Muscle of leg (tissue), 11 donors: Measurements from ENCODE around the gene FAM234A. TPM values are rescaled to one million over a fixed set of nuclear protein-coding genes. Genes with fewer than 3 reads are reported as not detected.
A peak's percentile ranks its signal among the peaks of the same experiment; 100 is the strongest.
"Not testable (repeated sequence)": the region's sequence is repeated elsewhere in the genome, so short reads cannot be mapped to it uniquely, and the experiment has no call there.

Experiments used
- DNase-seq: peaks from one replicate; pipeline ENCODE4 v3.0.0; 2013
- H3K27ac ChIP-seq: one replicate; pipeline ENCODE4 v1.5.1; 2013; ENCODE audit warnings: mild to moderate bottlenecking, low read length, control low read depth
- H3K27me3 ChIP-seq: one replicate; pipeline ENCODE4 v1.6.1; 2013; ENCODE audit warnings: low read length; ENCODE audit not compliant: control insufficient read depth, insufficient read depth
- H3K36me3 ChIP-seq: one replicate; pipeline ENCODE4 v1.6.1; 2013; ENCODE audit warnings: low read length; ENCODE audit not compliant: control insufficient read depth, insufficient read depth
- H3K4me1 ChIP-seq: one replicate; pipeline ENCODE4 v1.6.1; 2013; ENCODE audit warnings: low read length; ENCODE audit not compliant: control insufficient read depth, insufficient read depth
- H3K4me3 ChIP-seq: one replicate; pipeline ENCODE4 v1.5.1; 2013; ENCODE audit warnings: low read length, control low read depth
- H3K9me3 ChIP-seq: replicated peaks from 2 replicates; pipeline ENCODE4 v1.6.1; 2013; ENCODE audit warnings: low read depth, low read length; ENCODE audit not compliant: control insufficient read depth
- WGBS: methylation state at CpG from one replicate; pipeline ENCODE4 v1.1.5; 2013; ENCODE audit warnings: missing lambda C conversion rate; ENCODE audit not compliant: insufficient coverage; 5-methylcytosine and 5-hydroxymethylcytosine counted together
- polyA plus RNA-seq, 8 donors: library from polyadenylated mRNA; unstranded; fragments of 120-200 nt; gene quantifications; one replicate each; pipeline versions ENCODE4 v1.2.1 to v1.2.3, GENCODE V29; 2013; ENCODE audit warnings: inconsistent platforms in 1 of 8, low replicate concordance in 1 of 8; ENCODE audit not compliant: insufficient read length in 8 of 8, insufficient read depth in 1 of 8
- total RNA-seq: library from RNA; stranded (reverse); fragments of 120-200 nt; gene quantifications from one replicate; pipeline ENCODE4 v1.2.4, GENCODE V29; 2013

FAM234A gene
- total and polyA plus RNA-seq, 9 donors = 26.9 to 49.5 (median 43.0) TPM

DNA sequence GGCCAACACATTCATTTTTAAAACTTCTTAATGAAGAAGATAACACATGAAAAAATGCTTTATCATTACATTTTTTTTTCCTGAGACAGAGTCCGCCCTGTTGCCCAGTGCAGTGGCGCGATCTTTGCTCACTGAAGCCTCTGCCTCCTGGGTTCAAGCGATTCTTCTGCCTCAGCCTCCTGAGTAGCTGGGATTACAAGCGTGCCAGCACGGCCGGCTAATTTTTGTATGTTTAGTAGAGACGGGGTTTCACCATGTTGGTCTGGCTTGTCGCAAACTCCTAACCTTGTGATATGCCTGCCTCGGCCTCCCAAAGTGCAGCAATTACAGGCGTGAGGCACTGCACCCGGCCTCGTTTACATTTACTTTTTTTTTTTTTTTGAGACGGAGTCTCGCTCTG is 41.2 kb upstream of the FAM234A start:
- Histone ChIP-seq H3K27ac (no peak overlapping the region), H3K36me3 (peaks cover 86% of the 10 kb centered on the region)
- 94% methylated on average over 8 of the region's 15 CpGs for WGBS

DNA sequence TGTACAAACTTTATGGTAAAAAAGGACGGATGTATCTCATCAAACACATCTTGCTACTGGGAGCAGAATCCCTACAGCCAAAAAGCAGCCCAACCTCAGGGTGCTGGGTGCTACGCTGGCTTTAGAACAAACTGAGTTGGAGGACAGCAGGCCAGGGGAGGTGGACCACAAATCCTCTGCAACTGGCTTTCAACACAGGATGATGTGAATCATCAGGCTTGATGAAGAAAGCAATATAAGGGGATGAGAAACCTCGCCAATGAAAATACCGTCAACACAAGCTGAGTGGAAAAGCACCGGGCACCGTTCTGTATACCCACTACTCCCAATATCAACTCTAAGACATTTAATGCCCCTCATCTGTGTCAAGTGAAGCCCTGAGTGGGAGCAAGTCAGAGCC is 40.1 kb upstream of the FAM234A start:
- peaks cover 85% of the 10 kb centered on the region for H3K36me3 ChIP-seq
- 83% methylated on average over 1 of the region's 6 CpGs for WGBS
- no peaks in the 10 kb centered on the region for H3K9me3 ChIP-seq

More for the DNA sequence above, 41.2 kb upstream of the FAM234A start:
- Histone ChIP-seq H3K4me1 (no peaks in the 10 kb centered on the region), H3K27me3 (no peaks in the 10 kb centered on the region), H3K4me3 (no peak overlapping the region), H3K9me3 (no peaks in the 10 kb centered on the region)
- DNase-seq = no peak

DNA sequence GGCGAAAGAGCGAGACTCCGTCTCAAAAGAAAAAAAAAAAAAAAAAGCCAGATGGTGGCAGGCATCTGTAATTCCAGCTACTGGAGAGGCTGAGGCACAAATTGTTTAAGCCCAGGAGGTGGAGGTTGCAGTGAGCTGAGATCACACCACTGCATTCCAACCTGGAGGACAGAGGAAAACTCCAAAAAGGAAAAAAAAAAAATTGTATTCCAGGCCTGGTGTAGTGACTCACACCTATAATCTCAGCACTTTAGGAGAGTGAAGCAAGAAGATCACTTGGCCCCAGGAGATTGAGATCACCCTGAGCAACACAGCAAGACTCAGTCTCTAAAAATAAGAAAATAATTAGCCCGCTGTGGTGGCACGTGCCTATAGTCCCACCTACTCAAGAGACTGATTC is 34.2 kb upstream of the FAM234A start:
- no peak overlapping the region for H3K27ac ChIP-seq
- no peaks in the 10 kb centered on the region for H3K9me3 ChIP-seq
- H3K27me3 ChIP-seq = no peaks in the 10 kb centered on the region
- peaks cover 67% of the 10 kb centered on the region for H3K36me3 ChIP-seq
- no peak overlapping the region for H3K4me3 ChIP-seq
- no peak for DNase-seq
- WGBS = 100% methylated on average over 3 of the region's 5 CpGs
- H3K4me1 ChIP-seq = no peaks in the 10 kb centered on the region

More for the DNA sequence above, 40.1 kb upstream of the FAM234A start:
- no peaks in the 10 kb centered on the region for H3K27me3 ChIP-seq
- no peak overlapping the region for H3K27ac ChIP-seq
- no peak for DNase-seq
- no peaks in the 10 kb centered on the region for H3K4me1 ChIP-seq
- H3K4me3 ChIP-seq = no peak overlapping the region

DNA sequence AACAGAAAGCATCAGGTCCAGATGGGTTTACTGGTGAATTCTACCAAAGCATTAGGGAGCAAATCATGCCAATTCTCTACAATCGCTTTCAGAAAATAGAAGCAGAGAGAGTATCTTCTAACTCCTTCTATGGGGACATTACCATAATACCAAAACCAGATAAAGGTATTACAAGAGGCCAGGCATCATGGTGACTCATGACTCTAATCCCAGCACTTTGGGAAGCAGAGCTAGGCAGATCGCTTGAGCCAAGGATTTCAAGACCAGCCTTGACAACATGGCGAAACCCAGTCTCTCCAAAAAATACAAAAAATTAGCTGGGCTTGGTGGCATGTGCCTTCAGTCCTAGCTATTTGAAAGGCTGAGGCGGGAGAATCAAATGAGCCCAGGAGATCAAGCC is 31.4 kb upstream of the FAM234A start:
- WGBS = 90% methylated on average over 2 of the region's 4 CpGs
- H3K27me3 ChIP-seq = no peaks in the 10 kb centered on the region
- H3K36me3 ChIP-seq = peaks cover 69% of the 10 kb centered on the region
- H3K4me1 ChIP-seq = no peaks in the 10 kb centered on the region
- no peak for DNase-seq
- H3K27ac ChIP-seq = no peak overlapping the region
- no peak overlapping the region for H3K4me3 ChIP-seq
- no peaks in the 10 kb centered on the region for H3K9me3 ChIP-seq

DNA sequence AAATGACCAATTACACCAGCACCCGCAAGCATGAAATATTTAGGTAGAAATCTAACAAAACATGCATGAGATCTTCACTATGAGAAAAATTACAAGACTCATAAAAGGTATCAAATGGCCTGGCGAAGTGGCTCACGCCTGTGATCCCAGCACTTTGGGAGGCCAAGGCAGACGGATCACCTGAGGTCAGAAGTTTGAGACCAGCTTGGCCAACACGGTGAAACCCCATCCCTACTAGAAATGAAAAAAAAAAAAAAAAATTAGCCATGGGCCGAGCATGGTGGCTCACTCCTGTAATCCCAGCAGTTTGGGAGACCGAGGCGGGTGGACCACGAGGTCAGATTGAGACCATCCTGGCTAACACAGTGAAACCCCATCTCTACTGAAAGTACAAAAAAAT is 30.6 kb upstream of the FAM234A start:
- DNase-seq, H3K4me3 ChIP-seq: not testable (repeated sequence)

DNA sequence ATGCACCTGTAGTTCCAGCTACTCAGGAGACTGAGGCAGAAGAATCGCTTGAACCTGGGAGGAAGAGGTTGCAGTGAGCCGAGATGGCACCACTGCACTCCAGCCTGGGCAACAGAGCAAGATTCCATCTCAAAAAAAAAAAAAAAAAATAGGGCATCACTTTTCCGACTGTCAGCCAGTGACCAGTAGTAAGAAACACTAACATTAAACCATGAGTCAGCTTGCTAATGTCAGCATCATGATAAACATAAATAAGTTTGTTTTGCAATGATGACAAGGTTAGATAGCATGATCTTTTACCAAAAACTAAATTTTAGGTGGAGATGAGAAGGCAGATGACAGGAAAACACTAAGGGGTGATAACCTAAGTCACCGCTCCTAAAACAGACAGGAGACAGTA is 25.3 kb upstream of the FAM234A start:
- peaks cover 69% of the 10 kb centered on the region for H3K36me3 ChIP-seq
- H3K4me3 ChIP-seq, H3K4me1 ChIP-seq, H3K27me3 ChIP-seq, H3K9me3 ChIP-seq, DNase-seq, H3K27ac ChIP-seq: not testable (repeated sequence)
- no CpG with 5 or more reads among the region's 4 CpGs for WGBS

More for the DNA sequence above, 30.6 kb upstream of the FAM234A start:
- H3K36me3 ChIP-seq = peaks cover 69% of the 10 kb centered on the region
- H3K4me1 ChIP-seq, H3K27me3 ChIP-seq, H3K27ac ChIP-seq, H3K9me3 ChIP-seq: not testable (repeated sequence)
- WGBS = 93% methylated on average over 3 of the region's 9 CpGs

DNA sequence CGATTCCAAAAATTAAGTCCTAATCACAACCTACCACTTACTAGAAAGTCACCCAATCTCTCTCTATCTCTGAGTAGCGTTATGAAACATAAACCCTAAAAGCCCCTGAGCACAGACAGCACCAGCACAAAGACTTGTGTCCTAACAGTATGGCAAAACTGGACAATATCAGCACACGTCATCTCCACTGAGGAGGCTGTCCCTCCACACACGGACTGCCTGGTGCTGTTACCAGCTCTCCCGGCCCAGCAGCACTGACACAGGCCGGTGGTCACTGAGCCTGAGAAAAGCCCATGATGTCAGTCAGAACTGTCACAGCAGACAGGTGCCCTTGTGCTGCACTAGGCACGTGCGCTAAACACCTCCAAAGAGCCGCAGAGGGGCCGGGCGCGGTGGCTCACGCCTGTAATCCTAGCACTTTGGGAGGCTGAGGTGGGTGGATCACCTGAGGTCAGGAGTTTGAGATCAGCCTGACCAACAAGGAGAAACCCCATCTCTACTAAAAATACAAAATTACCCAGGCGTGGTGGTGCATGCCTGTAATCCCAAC is 22.9 kb upstream of the FAM234A start:
- H3K4me3 ChIP-seq, H3K27me3 ChIP-seq, H3K4me1 ChIP-seq, DNase-seq, H3K27ac ChIP-seq, H3K9me3 ChIP-seq: not testable (repeated sequence)
- WGBS = 92% methylated on average over 7 of the region's 14 CpGs
- H3K36me3 ChIP-seq = peaks cover 74% of the 10 kb centered on the region

DNA sequence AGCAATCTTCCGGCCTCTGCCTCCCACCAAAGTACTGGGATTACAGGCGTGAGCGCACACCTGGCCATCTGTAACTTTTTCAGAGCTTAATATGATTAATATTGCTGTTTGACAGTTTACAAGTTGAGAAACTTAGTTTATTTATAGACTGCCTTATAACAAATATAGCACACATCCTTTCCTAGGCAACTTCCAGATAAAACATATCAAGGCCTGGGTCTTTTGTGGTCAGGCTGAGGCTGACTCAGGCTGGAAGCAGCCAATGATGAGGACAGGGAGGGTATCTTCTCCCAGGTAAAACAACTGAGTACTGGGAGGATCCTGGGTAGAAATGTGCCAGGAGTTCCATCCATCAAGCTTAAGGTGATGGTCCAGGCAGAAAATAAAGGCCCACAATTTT is 21.6 kb upstream of the FAM234A start:
- H3K9me3 ChIP-seq = no peaks in the 10 kb centered on the region
- DNase-seq = no peak
- no peaks in the 10 kb centered on the region for H3K4me1 ChIP-seq
- H3K27ac ChIP-seq = no peak overlapping the region
- H3K4me3 ChIP-seq = no peak overlapping the region
- peaks cover 70% of the 10 kb centered on the region for H3K36me3 ChIP-seq
- no CpG with 5 or more reads among the region's 3 CpGs for WGBS
- no peaks in the 10 kb centered on the region for H3K27me3 ChIP-seq

DNA sequence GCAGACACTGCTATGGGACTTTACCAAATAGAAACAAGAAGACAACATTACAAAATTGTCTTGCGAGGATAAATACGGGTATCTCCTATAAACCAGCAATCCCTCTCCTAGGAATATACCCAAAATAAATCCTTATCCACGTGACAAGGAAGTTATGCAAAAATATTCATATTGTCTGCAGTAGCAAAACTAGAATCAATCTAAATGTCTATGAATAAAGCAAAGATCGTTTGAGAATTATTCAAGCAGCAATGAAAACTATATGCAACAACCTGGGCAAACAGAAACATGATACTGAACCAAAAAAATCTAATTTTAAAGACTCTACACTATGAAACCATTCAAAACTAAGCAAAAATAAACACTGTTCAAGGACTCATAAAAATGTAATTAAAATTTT is 14.6 kb upstream of the FAM234A start:
- WGBS = no CpG with 5 or more reads among the region's 4 CpGs
- no peak for DNase-seq

DNA sequence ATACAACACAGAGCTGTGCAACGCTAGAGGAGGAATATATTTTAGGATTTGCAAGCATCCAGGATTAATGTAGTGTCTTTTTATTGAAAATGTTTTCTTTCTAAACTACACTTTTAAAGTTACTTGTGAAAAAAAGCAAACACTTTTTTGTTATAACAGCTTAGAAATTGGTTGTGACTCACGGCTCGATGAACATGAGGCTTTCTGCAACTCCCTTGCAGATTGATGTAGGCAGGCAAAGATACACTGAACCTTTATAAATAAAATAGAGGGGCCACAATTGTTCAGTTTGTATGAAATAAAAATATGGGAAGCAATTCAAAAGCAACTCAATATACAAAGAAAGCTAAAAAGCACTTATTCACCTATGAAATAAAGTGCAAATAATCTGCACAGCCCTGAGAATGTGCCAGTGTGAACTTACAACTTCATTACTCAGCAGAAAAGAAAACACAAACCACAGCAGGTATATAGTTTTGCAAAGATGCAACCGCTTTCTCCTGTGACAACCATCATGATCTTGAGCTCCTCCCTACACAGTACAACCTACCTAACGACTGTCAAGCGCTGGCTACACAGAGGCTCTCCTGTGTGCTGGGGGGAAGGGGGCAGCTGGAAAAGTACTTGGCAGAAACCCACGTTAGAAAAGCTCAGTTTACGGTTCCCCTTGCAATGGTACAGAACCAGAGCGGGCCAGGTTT is 6.3 kb upstream of the FAM234A start:
- WGBS = 0% methylated on average over 4 of the region's 9 CpGs
- Histone ChIP-seq H3K4me3 (peak overlapping the region; percentile 70), H3K27me3 (no peaks in the 10 kb centered on the region), H3K9me3 (no peaks in the 10 kb centered on the region), H3K4me1 (no peaks in the 10 kb centered on the region), H3K27ac (peak overlapping the region; percentile 98), H3K36me3 (peaks cover 41% of the 10 kb centered on the region)
- DNase-seq = no peak

More for the DNA sequence above, 14.6 kb upstream of the FAM234A start:
- H3K27ac ChIP-seq = no peak overlapping the region
- no peaks in the 10 kb centered on the region for H3K27me3 ChIP-seq
- peaks cover 77% of the 10 kb centered on the region for H3K36me3 ChIP-seq
- H3K4me3 ChIP-seq = no peak overlapping the region
- H3K9me3 ChIP-seq = no peaks in the 10 kb centered on the region
- no peaks in the 10 kb centered on the region for H3K4me1 ChIP-seq
